Spleen (tissue), 7 donors: ENCODE data around the gene TBX4.

ENCODE experiments used
- CTCF ChIP-seq, 11 experiments: fragments of 200-600 bp in 7 of 11; fragments of 450-650 bp in 4 of 11; sonication (generic) in 4 of 11; IDR thresholded peaks in 8 of 11; conservative IDR thresholded peaks in 3 of 11; 1 replicate in 7 of 11; 2 replicates in 4 of 11; pipeline versions ENCODE4 v1.4.0 to v1.8.0; 2016 to 2021; ENCODE audit warnings: antibody characterized with exemption in 11 of 11, inconsistent platforms in 4 of 11, mild to moderate bottlenecking in 1 of 11
- POLR2A ChIP-seq, 3 donors: fragments of 450-650 bp; IDR thresholded peaks; one replicate each; pipeline ENCODE4 v1.5.1; 2017; ENCODE audit warnings: antibody characterized with exemption in 3 of 3, mild to moderate bottlenecking in 1 of 3
- donor health status: DM: no; HTN: no; CAD: no; lungs with moderate emphysema.
- donor health status: DM: no; HTN: no; CAD: no.
- donor health status: DM: no; HTN: no; CAD: no.

- no peak for TF ChIP-seq CTCF (IDR thresholded peaks at IDR 0.05 in 8 of 11, conservative IDR thresholded peaks at IDR 0.05 in 3 of 11)
- TF ChIP-seq POLR2A (IDR thresholded peaks at IDR 0.05), result no peak
Measured at GRCh38 chr17:61480414-61480807, 28.2 kb downstream of the TBX4 start.
